Osteocyte (in vitro differentiated cells): Measurements from ENCODE around the gene CHD6. TPM values are rescaled to one million over a fixed set of nuclear protein-coding genes. Genes with fewer than 3 reads are reported as not detected.

ENCODE experiments used
- DNase-seq: peaks from one replicate; pipeline ENCODE4 v3.0.0; 2021; ENCODE audit warnings: mixed read lengths; ENCODE audit not compliant: unreplicated experiment; ENCODE audit errors: extremely low spot score
- H3K27ac Mint-ChIP-seq: one replicate; pipeline ENCODE4 v1.8.0; 2021; ENCODE audit warnings: mild to moderate bottlenecking, mixed read lengths; ENCODE audit not compliant: unreplicated experiment
- H3K27me3 Mint-ChIP-seq: one replicate; pipeline ENCODE4 v1.8.0; 2021; ENCODE audit warnings: mixed read lengths; ENCODE audit not compliant: unreplicated experiment
- H3K36me3 Mint-ChIP-seq: one replicate; pipeline ENCODE4 v1.8.0; 2021; ENCODE audit warnings: mixed read lengths; ENCODE audit not compliant: unreplicated experiment
- H3K4me1 Mint-ChIP-seq: one replicate; pipeline ENCODE4 v1.8.0; 2021; ENCODE audit warnings: mixed read lengths; ENCODE audit not compliant: unreplicated experiment
- H3K4me3 Mint-ChIP-seq: one replicate; pipeline ENCODE4 v1.8.0; 2021; ENCODE audit warnings: mild to moderate bottlenecking, moderate library complexity, mixed read lengths; ENCODE audit not compliant: unreplicated experiment
- H3K9me3 Mint-ChIP-seq: one replicate; pipeline ENCODE4 v1.8.0; 2021; ENCODE audit warnings: mixed read lengths; ENCODE audit not compliant: unreplicated experiment
- CTCF ChIP-seq: fragments of 200-600 bp; sonication (generic); IDR thresholded peaks from 2 replicates; pipeline ENCODE4 v1.5.0; 2021; ENCODE audit warnings: antibody characterized with exemption, mild to moderate bottlenecking, moderate library complexity
- long read RNA-seq: library from polyadenylated mRNA; unstranded; transcript quantifications from one replicate; pipeline ENCODE4 v2.0.0, GENCODE V29; 2021
- total RNA-seq: library from RNA; stranded (reverse); gene quantifications from 2 replicates; pipeline ENCODE4 v1.2.1, GENCODE V29; 2021

Gene CHD6
- 45.0 and 51.4 TPM in 2 replicates for total RNA-seq
- long read RNA-seq, partial matches to known transcripts = 19 of 32 reads
- long read RNA-seq, other reads (novel, unspliced or antisense) = 13 of 32 reads

DNA sequence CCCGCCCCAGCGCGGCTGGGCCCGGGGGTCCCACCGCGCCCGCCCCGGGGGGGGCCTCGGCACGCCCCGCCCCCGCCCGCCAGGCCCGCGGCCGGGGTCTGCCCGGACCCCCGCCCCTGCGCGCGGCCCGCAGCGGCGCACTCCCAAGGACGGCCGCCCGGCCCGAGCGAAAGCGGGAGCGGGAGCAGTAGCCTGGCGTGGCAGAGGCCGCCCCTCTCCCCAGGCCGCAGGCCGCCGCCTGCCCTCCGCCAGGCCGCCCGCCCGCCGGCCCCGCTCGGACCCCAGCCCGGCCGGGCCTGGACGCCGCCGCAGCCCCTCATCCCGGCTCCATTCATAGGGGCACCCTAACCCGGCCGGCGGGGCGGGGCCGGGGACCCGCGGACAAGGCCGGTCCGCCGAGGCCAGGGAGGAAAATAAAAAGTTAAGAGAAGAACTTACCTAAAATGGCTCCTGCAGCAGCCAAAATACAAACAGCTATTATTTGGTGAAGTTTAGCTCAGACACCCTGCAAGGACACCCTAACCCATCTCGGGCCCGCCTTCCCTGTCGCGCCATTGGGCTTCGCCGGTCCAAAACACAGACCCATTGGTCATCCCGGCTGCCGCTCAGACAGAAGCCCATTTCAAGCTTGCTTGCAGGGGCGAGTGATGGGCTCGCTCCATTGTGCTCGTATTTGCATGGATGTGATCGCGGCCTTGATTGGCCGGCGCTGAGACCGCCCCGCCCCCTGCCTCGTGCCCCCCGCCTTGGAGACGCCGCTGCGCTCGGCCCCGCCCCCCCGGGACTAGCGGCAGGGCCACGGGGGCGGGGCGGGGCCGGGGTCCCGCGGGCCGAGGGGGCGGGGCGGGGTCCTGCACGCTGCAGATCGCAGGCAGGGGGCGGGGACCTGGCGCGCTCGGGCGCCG, at the start of gene CHD6:
TSS of gene CHD6 (minus strand) at position 476 of the 905 bp plus-strand sequence. CDS start 67,040 bp downstream, outside the sequence.
- Mint-ChIP-seq H3K27me3 (peaks cover 11% of the 10 kb centered on the region), H3K36me3 (no peaks in the 10 kb centered on the region), H3K4me3 (peak within 1 kb of the TSS; percentile 85), H3K4me1 (peaks cover 32% of the 10 kb centered on the region), H3K27ac (peak within 1 kb of the TSS; percentile 66), H3K9me3 (no peaks in the 10 kb centered on the region)
- peak; percentile 100 for DNase-seq
- TF ChIP-seq CTCF = no peak

GRCh38 chr20:41664584-41664983, 46.4 kb upstream of the CHD6 start:
- Mint-ChIP-seq H3K4me3 (no peak overlapping the region), H3K9me3 (no peaks in the 10 kb centered on the region), H3K36me3 (no peaks in the 10 kb centered on the region), H3K4me1 (no peaks in the 10 kb centered on the region), H3K27ac (no peak overlapping the region), H3K27me3 (peaks cover 31% of the 10 kb centered on the region)
- DNase-seq = no peak
- no peak for TF ChIP-seq CTCF

- Mint-ChIP-seq H3K27me3 (peaks cover 17% of the 10 kb centered on the region), H3K4me3 (no peak overlapping the region), H3K36me3 (no peaks in the 10 kb centered on the region), H3K4me1 (no peaks in the 10 kb centered on the region), H3K9me3 (no peaks in the 10 kb centered on the region), H3K27ac (no peak overlapping the region)
- DNase-seq = no peak
- TF ChIP-seq CTCF = no peak
Measured at GRCh38 chr20:41657655-41658054, 39.5 kb upstream of the CHD6 start.

DNA sequence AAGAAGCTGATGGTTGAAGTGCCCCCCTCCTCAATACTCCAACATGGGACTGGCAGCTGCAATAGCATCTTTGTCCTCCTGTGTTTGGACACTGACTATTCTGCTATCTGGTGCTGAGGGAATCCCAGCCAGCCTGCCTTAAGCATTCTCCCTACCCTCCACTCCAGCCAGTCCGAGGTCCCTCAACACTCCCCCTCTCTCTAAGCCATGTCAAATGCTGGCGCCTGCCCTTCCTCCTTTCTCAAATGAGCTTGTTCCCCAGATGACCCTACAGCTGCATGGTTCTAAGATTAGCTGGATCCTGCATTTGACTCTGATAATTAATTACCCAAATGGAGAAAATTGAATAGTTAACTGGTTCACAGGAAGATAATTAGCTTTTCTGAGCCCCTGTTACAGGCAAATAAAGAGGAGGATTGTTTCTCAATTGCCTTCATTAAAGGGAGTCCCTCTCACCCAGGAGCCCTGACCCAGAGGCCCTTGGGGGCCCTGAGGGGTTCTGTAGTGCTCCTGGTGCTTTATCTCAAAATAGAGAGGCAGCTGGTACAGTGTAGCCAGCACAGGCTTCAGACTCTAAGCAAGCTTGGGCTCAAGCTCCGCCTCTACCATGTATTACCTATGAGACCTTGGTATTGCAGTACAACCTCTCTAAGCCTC, 37.9 kb upstream of the CHD6 start:
- no peaks in the 10 kb centered on the region for H3K36me3 Mint-ChIP-seq
- H3K27ac Mint-ChIP-seq = no peak overlapping the region
- no peaks in the 10 kb centered on the region for H3K9me3 Mint-ChIP-seq
- no peak overlapping the region for H3K4me3 Mint-ChIP-seq
- no peak for TF ChIP-seq CTCF
- no peaks in the 10 kb centered on the region for H3K4me1 Mint-ChIP-seq
- DNase-seq = no peak
- H3K27me3 Mint-ChIP-seq = peaks cover 16% of the 10 kb centered on the region

- no peak overlapping the region for H3K4me3 Mint-ChIP-seq
- H3K27me3 Mint-ChIP-seq = peaks cover 20% of the 10 kb centered on the region
- no peak for DNase-seq
- H3K9me3 Mint-ChIP-seq = no peaks in the 10 kb centered on the region
- TF ChIP-seq CTCF = no peak
- no peaks in the 10 kb centered on the region for H3K36me3 Mint-ChIP-seq
- no peaks in the 10 kb centered on the region for H3K4me1 Mint-ChIP-seq
- no peak overlapping the region for H3K27ac Mint-ChIP-seq
Measured at GRCh38 chr20:41654884-41655283, 36.7 kb upstream of the CHD6 start.
